GM12878 (cell line): ENCODE measurements around the gene VTN. TPM values are rescaled to one million over a fixed set of nuclear protein-coding genes. Genes with fewer than 3 reads are reported as not detected.

Experiments used
- ATAC-seq: fragments of 200-7000 bp; cut with Tn5 transposase; 3 replicates; pipeline ENCODE4 v1.9.1; 2020; ENCODE audit warnings: mild to moderate bottlenecking, moderate library complexity
- BruUV-seq: library from RNA; stranded (reverse); fragments of 400-500 nt; replicated peaks from 2 replicates; lab custom pipeline; 2021; lab: Mats Ljungman, UMichigan
- CTCF ChIA-PET: fragments of 300-600 bp; sonication (Branson Sonifier 250); formaldehyde crosslinking; extraction: SDS; loops from one replicate; lab custom pipeline; 2021; ENCODE audit warnings: inconsistent platforms; lab: Yijun Ruan, JAX
- POLR2A ChIA-PET: fragments of 350-600 bp; formaldehyde crosslinking; extraction: SDS; loops from one replicate; lab custom pipeline; 2021; ENCODE audit warnings: inconsistent platforms; lab: Charles Lee
- RAD21 ChIA-PET: fragments of 300-600 bp; sonication (Branson Sonifier 250); formaldehyde crosslinking; loops from one replicate; lab custom pipeline; 2023; ENCODE audit warnings: antibody characterized with exemption; ENCODE audit not compliant: unreplicated experiment; lab: Charles Lee
- SMC1A ChIA-PET: fragments of 300-600 bp; sonication (Branson Sonifier 250); formaldehyde crosslinking; loops from one replicate; lab custom pipeline; 2023; ENCODE audit not compliant: unreplicated experiment, uncharacterized antibody; lab: Charles Lee
- DNase-seq: peaks from one replicate; pipeline ENCODE4 v3.0.0-alpha.2; 2011; ENCODE audit warnings: low read depth, low spot score
- FAIRE-seq: peaks from 3 replicates; lab custom pipeline; 2011; peaks lifted over from hg19 to GRCh38; lab: Jason Lieb, UNC
- H2AFZ ChIP-seq: 2 replicates; pipeline ENCODE4 v1.6.0; 2011; ENCODE audit warnings: low read depth, low read length, control low read depth; ENCODE audit not compliant: control insufficient read depth
- H3K27ac ChIP-seq: 2 replicates; pipeline ENCODE4 v1.5.1; 2011; ENCODE audit warnings: control low read depth; ENCODE audit not compliant: control insufficient read depth, insufficient read depth
- H3K27me3 ChIP-seq, 2 experiments: replicated peaks in 1 of 2; 2 replicates each; pipeline versions ENCODE4 v1.6.0 to v1.6.1; 2011; ENCODE audit warnings: low read length in 1 of 2; ENCODE audit not compliant: control insufficient read depth in 2 of 2, insufficient read depth in 2 of 2
- H3K36me3 ChIP-seq, 2 experiments: 2 replicates each; pipeline ENCODE4 v1.5.1; 2011; ENCODE audit warnings: low read length in 1 of 2; ENCODE audit not compliant: control insufficient read depth in 2 of 2, insufficient read depth in 2 of 2
- H3K4me1 ChIP-seq: 2 replicates; pipeline ENCODE4 v1.6.1; 2011; ENCODE audit warnings: mild to moderate bottlenecking, low read length, moderate library complexity, mixed read lengths; ENCODE audit not compliant: control insufficient read depth, insufficient read depth
- H3K4me2 ChIP-seq: 2 replicates; pipeline ENCODE4 v1.6.0; 2011; ENCODE audit warnings: control low read depth; ENCODE audit not compliant: control insufficient read depth, insufficient read depth
- H3K4me3 ChIP-seq: fragments of 200-600 bp; sonication (generic); 2 replicates; pipeline ENCODE4 v1.5.1; 2016
- H3K79me2 ChIP-seq: 2 replicates; pipeline ENCODE4 v1.6.0; 2011; ENCODE audit warnings: low read length; ENCODE audit not compliant: control insufficient read depth, insufficient read depth
- H3K9ac ChIP-seq: 2 replicates; pipeline ENCODE4 v1.8.0; 2011; ENCODE audit warnings: low read length, control low read depth, mixed read lengths; ENCODE audit not compliant: control insufficient read depth, insufficient read depth
- H3K9me3 ChIP-seq: replicated peaks from 3 replicates; pipeline ENCODE4 v1.5.1; 2011; ENCODE audit warnings: mild to moderate bottlenecking, low read length; ENCODE audit not compliant: control insufficient read depth, insufficient read depth
- H4K20me1 ChIP-seq: 2 replicates; pipeline ENCODE4 v1.6.0; 2011; ENCODE audit not compliant: control insufficient read depth, insufficient read depth
- BMI1 ChIP-seq: fragments of 450-650 bp; IDR thresholded peaks from 2 replicates; pipeline ENCODE4 v1.6.1; 2016; ENCODE audit warnings: mild to moderate bottlenecking, moderate library complexity, borderline replicate concordance
- CREB1 ChIP-seq: IDR thresholded peaks from 2 replicates; pipeline ENCODE4 v1.6.1; 2012; ENCODE audit warnings: low read depth, mild to moderate bottlenecking, inconsistent platforms
- E2F8 ChIP-seq: fragments of 450-650 bp; IDR thresholded peaks from 2 replicates; pipeline ENCODE4 v1.6.1; 2018; ENCODE audit warnings: mild to moderate bottlenecking, low read depth, moderate library complexity; ENCODE audit not compliant: partially characterized antibody
- MEF2B ChIP-seq: fragments of 450-650 bp; IDR thresholded peaks from 2 replicates; pipeline ENCODE4 v1.6.1; 2018; ENCODE audit warnings: mild to moderate bottlenecking, moderate library complexity; ENCODE audit not compliant: partially characterized antibody, poor library complexity, severe bottlenecking
- NR2C1 ChIP-seq: fragments of 450-650 bp; IDR thresholded peaks from 2 replicates; pipeline ENCODE4 v1.6.1; 2017; ENCODE audit warnings: antibody characterized with exemption, mild to moderate bottlenecking, moderate library complexity
- NR2F1 ChIP-seq: fragments of 450-650 bp; conservative IDR thresholded peaks from 2 replicates; pipeline ENCODE4 v1.6.1; 2017; ENCODE audit warnings: mild to moderate bottlenecking
- POLR2A ChIP-seq: IDR thresholded peaks from 2 replicates; pipeline ENCODE4 v1.6.1; 2011; ENCODE audit warnings: low read depth, mild to moderate bottlenecking, low read length
- YY1 ChIP-seq: IDR thresholded peaks from 2 replicates; pipeline ENCODE4 v1.6.1; 2011; ENCODE audit warnings: low read depth, mild to moderate bottlenecking, low read length
- WGBS: methylation state at CpG from one replicate; pipeline ENCODE4 v1.1.6; 2016; ENCODE audit warnings: low lambda C conversion rate; ENCODE audit not compliant: insufficient replicate concordance, insufficient coverage; ENCODE audit errors: missing lambda C conversion rate; 5-methylcytosine and 5-hydroxymethylcytosine counted together
- in situ Hi-C: fragments of 300-500 bp; cut with MboI; formaldehyde crosslinking; loops from 9 replicates; pipeline ENCODE4 v1.14.3; 2018; ENCODE audit warnings: mixed read lengths
- intact Hi-C: fragments of 100-400 bp; cut with micrococcal nuclease; formaldehyde crosslinking; loops from one replicate; pipeline ENCODE4 v1.14.2; 2022; ENCODE audit not compliant: unreplicated experiment
- polyA plus RNA-seq, 11 experiments: library from polyadenylated mRNA; depleted of rRNA in 4 of 11; unstranded in 6 of 11; stranded (reverse) in 5 of 11; fragments of >200 nt; fragmentation: Nextera tagmentation in 4 of 11; fragmentation: Illumina TruSeq in 1 of 11; extraction: Ambion mirVana in 4 of 11; extraction: Trizol in 1 of 11; gene quantifications; 1 replicate in 1 of 11; 2 replicates in 10 of 11; pipeline versions ENCODE4 v1.2.1 to v1.2.3, GENCODE V29; 2011 to 2016; ENCODE audit warnings: inconsistent platforms in 2 of 11, missing spikeins in 2 of 11, low read depth in 1 of 11
- total RNA-seq, 4 experiments: library from RNA; depleted of rRNA in 3 of 4; stranded (reverse); fragments of >200 nt in 3 of 4; fragmentation: Illumina TruSeq in 1 of 4; extraction: Trizol in 1 of 4; gene quantifications; 2 replicates each; pipeline versions ENCODE4 v1.2.1 to v1.2.3, GENCODE V29; 2013 to 2021

VTN gene
- total and polyA plus RNA-seq, 10 of the 15 experiments (the other 5 are each of a cell fraction or from before 2014, with no cell fraction given) = 0.04 to 1.3 (median 0.13) TPM; not detected in 5

- TF ChIP-seq E2F8 = no peak
- TF ChIP-seq NR2F1 = no peak; the same call in 1 of the 2 replicates
- TF ChIP-seq BMI1 = no peak
- no peak for TF ChIP-seq NR2C1
- no peak for TF ChIP-seq MEF2B
Measured at GRCh38 chr17:28318759-28319597, 51.1 kb downstream of the VTN start, which contains the start of gene TMEM97 (continued).

- WGBS = 21% methylated on average over 36 of the region's 40 CpGs
- BruUV-seq = TSS peak; percentile 92
- H3K79me2 ChIP-seq = peaks cover 41% of the 10 kb centered on the region
- no peaks in the 10 kb centered on the region for H3K27me3 ChIP-seq
- no peaks in the 10 kb centered on the region for H4K20me1 ChIP-seq
- no peaks in the 10 kb centered on the region; the same call in 1 of the 2 replicates for H3K4me1 ChIP-seq
- H3K9me3 ChIP-seq = no peaks in the 10 kb centered on the region
- H3K27ac ChIP-seq = peak overlapping the region; percentile 55; the same call in 1 of the 2 replicates
- ChIA-PET SMC1A (interaction anchor here (0.8 to 2.2 kb wide), 3 partner anchors 10 to 17 kb away, joined by 3 to 12 read pairs (median 3); partner anchors contain the start of genes IFT20 and TNFAIP1), POLR2A (interaction anchor here (0.6 to 2.7 kb wide), 4 partner anchors 18 to 239 kb away, joined by 3 to 13 read pairs (median 4); partner anchors contain the start of genes IFT20 and TNFAIP1), RAD21 (interaction anchor here (1.0 to 4.0 kb wide), 2 partner anchors 17 kb away, joined by 5 to 19 read pairs; partner anchors contain the start of genes IFT20 and TNFAIP1)
- peak; percentile 22 for ATAC-seq
- no peak for FAIRE-seq
- intact Hi-C loops = loop anchor here (10.0 kb wide), 1 partner anchor 263 kb away; no protein-coding TSS in a partner anchor
- H3K9ac ChIP-seq = peak overlapping the region; percentile 77
- DNase-seq = no peak
- in situ Hi-C loops = no loop called here
- peak overlapping the region; percentile 71 for H3K4me2 ChIP-seq
- no peaks in the 10 kb centered on the region; a peak in 2 of 4 replicates for H3K36me3 ChIP-seq
- H3K4me3 ChIP-seq = peak overlapping the region; percentile 68
- peak overlapping the region; percentile 77 for H2AFZ ChIP-seq
- TF ChIP-seq POLR2A (0 out of 2 replicates have a peak, but pooled peaks have one; percentile 12), YY1 (0 out of 2 replicates have a peak, but pooled peaks have one; percentile 16), CREB1 (no peak)
- TF ChIP-seq, all 136 proteins: peak for 2
- CTCF ChIA-PET = interaction anchor here (1.1 to 4.0 kb wide), 2 partner anchors 17 to 85 kb away, joined by 4 to 29 read pairs; partner anchors contain the start of genes IFT20 and TNFAIP1
Measured at GRCh38 chr17:28317966-28318758, 51.9 kb downstream of the VTN start.
